CD4-positive, CD25-positive, alpha-beta regulatory T cell (primary cell): ENCODE results near the gene IQSEC3. TPM values are rescaled to one million over a fixed set of nuclear protein-coding genes. Genes with fewer than 3 reads are reported as not detected.
"Not testable (repeated sequence)": the region's sequence is repeated elsewhere in the genome, so short reads cannot be mapped to it uniquely, and the experiment has no call there.

Experiments
- ATAC-seq, 2 donors: fragments of 150-1000 bp; cut with Tn5 transposase; one replicate each; pipeline ENCODE4 v1.10.0; 2021; ENCODE audit warnings: low read depth in 2 of 2, moderate number of reproducible peaks in 2 of 2, moderate library complexity in 1 of 2
- DNase-seq, 3 donors: peaks; one replicate each; pipeline versions ENCODE4 v3.0.0 to v3.0.0-alpha.2; 2012 to 2022; ENCODE audit warnings: mixed read lengths in 1 of 3
- H3K27ac ChIP-seq: one replicate; pipeline ENCODE4 v1.7.0; 2013; ENCODE audit warnings: mild to moderate bottlenecking, low read length; ENCODE audit not compliant: insufficient read depth, poor library complexity, severe bottlenecking
- H3K27me3 ChIP-seq: one replicate; pipeline ENCODE4 v1.7.0; 2013; ENCODE audit warnings: low read length; ENCODE audit not compliant: control insufficient read depth, insufficient read depth
- H3K36me3 ChIP-seq: one replicate; pipeline ENCODE4 v1.7.0; 2013; ENCODE audit warnings: mild to moderate bottlenecking, low read length, moderate library complexity; ENCODE audit not compliant: control insufficient read depth, insufficient read depth
- H3K4me1 ChIP-seq: 2 replicates; pipeline ENCODE4 v1.7.0; 2013; ENCODE audit warnings: mild to moderate bottlenecking, low read length; ENCODE audit not compliant: insufficient read depth, control insufficient read depth, poor library complexity, severe bottlenecking
- H3K4me3 ChIP-seq: one replicate; pipeline ENCODE4 v1.7.0; 2013; ENCODE audit warnings: low read depth, mild to moderate bottlenecking, low read length, moderate library complexity
- H3K9me3 ChIP-seq, 2 experiments: 1 replicate in 1 of 2; 2 replicates in 1 of 2; pipeline ENCODE4 v1.7.0; 2013; ENCODE audit warnings: low read length in 2 of 2, mild to moderate bottlenecking in 1 of 2, moderate library complexity in 1 of 2; ENCODE audit not compliant: control insufficient read depth in 2 of 2
- H3K27ac Mint-ChIP-seq, 3 donors: one replicate each; pipeline ENCODE4 v1.8.0; 2020 to 2022; ENCODE audit warnings: mild to moderate bottlenecking in 3 of 3, mixed read lengths in 3 of 3, moderate library complexity in 2 of 3
- H3K27me3 Mint-ChIP-seq: one replicate; pipeline ENCODE4 v1.8.0; 2022; ENCODE audit warnings: mild to moderate bottlenecking, mixed read lengths
- H3K36me3 Mint-ChIP-seq: one replicate; pipeline ENCODE4 v1.8.0; 2020; ENCODE audit warnings: mixed read lengths
- H3K4me1 Mint-ChIP-seq, 4 donors: one replicate each; pipeline ENCODE4 v1.8.0; 2020 to 2022; ENCODE audit warnings: mixed read lengths in 4 of 4, mild to moderate bottlenecking in 1 of 4
- H3K4me3 Mint-ChIP-seq, 4 donors: one replicate each; pipeline ENCODE4 v1.8.0; 2020 to 2022; ENCODE audit warnings: mild to moderate bottlenecking in 4 of 4, mixed read lengths in 4 of 4, moderate library complexity in 3 of 4
- H3K9me3 Mint-ChIP-seq, 7 donors: one replicate each; pipeline ENCODE4 v1.8.0; 2020 to 2022; ENCODE audit warnings: mixed read lengths in 7 of 7, mild to moderate bottlenecking in 3 of 7, moderate library complexity in 2 of 7
- polyA plus RNA-seq, 4 donors: library from polyadenylated mRNA; unstranded; fragments of 300-500 nt; fragmentation: Illumina TruSeq; gene quantifications; one replicate each; pipeline ENCODE4 v1.2.3, GENCODE V29; 2021
- total RNA-seq: library from RNA; stranded (reverse); gene quantifications from one replicate; pipeline ENCODE4 v1.2.3, GENCODE V29; 2022

Gene IQSEC3
- total RNA-seq (0.05 TPM), polyA plus RNA-seq (under 1 TPM in 1 of 4 donors, not detected in 3; 0.15 TPM)

- not testable (repeated sequence) for H3K9me3 ChIP-seq, H3K4me3 Mint-ChIP-seq, H3K4me1 Mint-ChIP-seq, H3K4me1 ChIP-seq, H3K27ac Mint-ChIP-seq, DNase-seq, H3K36me3 Mint-ChIP-seq, ATAC-seq, H3K4me3 ChIP-seq, H3K27ac ChIP-seq, H3K36me3 ChIP-seq, H3K27me3 ChIP-seq, H3K9me3 Mint-ChIP-seq
- H3K27me3 Mint-ChIP-seq = peaks cover 22% of the 10 kb centered on the region
Observed at GRCh38 chr12:66428-66781, at the start of gene IQSEC3. Gene IQSEC3, plus strand, starts transcription at chr12:66767. Its CDS starts 116 bp downstream, at chr12:66883.

- not testable (repeated sequence) for H3K27me3 ChIP-seq, H3K27ac Mint-ChIP-seq, H3K27me3 Mint-ChIP-seq, H3K4me3 Mint-ChIP-seq, H3K9me3 ChIP-seq, H3K4me3 ChIP-seq, H3K9me3 Mint-ChIP-seq, H3K27ac ChIP-seq, ATAC-seq, DNase-seq, H3K4me1 ChIP-seq
- H3K36me3 ChIP-seq = peaks cover 20% of the 10 kb centered on the region
- peaks cover 0 to 17% (median 5%) of the 10 kb centered on the region in 4 donors for H3K4me1 Mint-ChIP-seq
- peaks cover 18% of the 10 kb centered on the region for H3K36me3 Mint-ChIP-seq
Observed at GRCh38 chr12:17370-18340, 48.9 kb upstream of the IQSEC3 start.

- not testable (repeated sequence) for H3K27ac Mint-ChIP-seq, H3K4me3 Mint-ChIP-seq, DNase-seq
Observed at GRCh38 chr12:18821-19567, 47.6 kb upstream of the IQSEC3 start.

GRCh38 chr12:19906-20305 lies 46.7 kb upstream of the IQSEC3 start:
- H3K4me3 Mint-ChIP-seq, H3K4me3 ChIP-seq, DNase-seq, ATAC-seq, H3K9me3 Mint-ChIP-seq, H3K27ac Mint-ChIP-seq, H3K27ac ChIP-seq, H3K4me1 ChIP-seq, H3K27me3 Mint-ChIP-seq, H3K9me3 ChIP-seq, H3K27me3 ChIP-seq: not testable (repeated sequence)
- peaks cover 21% of the 10 kb centered on the region for H3K36me3 ChIP-seq
- Mint-ChIP-seq H3K36me3 (peaks cover 18% of the 10 kb centered on the region), H3K4me1 (peaks cover 0 to 19% (median 5%) of the 10 kb centered on the region in 4 donors)

More at GRCh38 chr12:18821-19567, 47.6 kb upstream of the IQSEC3 start:
- not testable (repeated sequence) for H3K27ac ChIP-seq, H3K27me3 Mint-ChIP-seq, H3K4me3 ChIP-seq, H3K4me1 ChIP-seq, H3K9me3 ChIP-seq, H3K9me3 Mint-ChIP-seq, ATAC-seq, H3K27me3 ChIP-seq
- peaks cover 21% of the 10 kb centered on the region for H3K36me3 ChIP-seq
- H3K36me3 Mint-ChIP-seq = peaks cover 18% of the 10 kb centered on the region
- peaks cover 0 to 19% (median 5%) of the 10 kb centered on the region in 4 donors for H3K4me1 Mint-ChIP-seq

GRCh38 chr12:20757-21156 lies 45.8 kb upstream of the IQSEC3 start:
- Mint-ChIP-seq H3K27ac (peak overlapping the region in 1 of 3 donors; percentile 1), H3K27me3 (no peaks in the 10 kb centered on the region), H3K4me1 (peaks cover 0 to 19% (median 5%) of the 10 kb centered on the region in 4 donors), H3K9me3 (no peaks in the 10 kb centered on the region), H3K4me3 (peak overlapping the region in 1 of 4 donors; percentile 37), H3K36me3 (peaks cover 18% of the 10 kb centered on the region)
- H3K27ac ChIP-seq = no peak overlapping the region
- ATAC-seq = no peak
- DNase-seq = no peak
- no peaks in the 10 kb centered on the region for H3K9me3 ChIP-seq
- H3K36me3 ChIP-seq = peaks cover 21% of the 10 kb centered on the region
- H3K27me3 ChIP-seq = no peaks in the 10 kb centered on the region
- H3K4me1 ChIP-seq = no peaks in the 10 kb centered on the region
- H3K4me3 ChIP-seq = no peak overlapping the region

- no peak for ATAC-seq
- Mint-ChIP-seq H3K9me3 (no peaks in the 10 kb centered on the region), H3K36me3 (peaks cover 18% of the 10 kb centered on the region), H3K27me3 (no peaks in the 10 kb centered on the region), H3K4me1 (peaks cover 0 to 19% (median 5%) of the 10 kb centered on the region in 4 donors), H3K27ac (peak overlapping the region in 1 of 3 donors; percentile 79), H3K4me3 (peak overlapping the region in 1 of 4 donors; percentile 37)
- Histone ChIP-seq H3K27me3 (no peaks in the 10 kb centered on the region), H3K27ac (no peak overlapping the region), H3K4me3 (no peak overlapping the region), H3K36me3 (peaks cover 21% of the 10 kb centered on the region), H3K9me3 (no peaks in the 10 kb centered on the region), H3K4me1 (no peaks in the 10 kb centered on the region)
- DNase-seq = no peak
Observed at GRCh38 chr12:21301-22189, 45.0 kb upstream of the IQSEC3 start.

- DNase-seq (peak in 1 of 3 donors; percentile 23), ATAC-seq (no peak)
- H3K36me3 Mint-ChIP-seq = peaks cover 18% of the 10 kb centered on the region
- Histone ChIP-seq H3K36me3 (peaks cover 21% of the 10 kb centered on the region), H3K27ac (no peak overlapping the region), H3K9me3 (no peaks in the 10 kb centered on the region), H3K4me1 (no peaks in the 10 kb centered on the region), H3K4me3 (no peak overlapping the region), H3K27me3 (no peaks in the 10 kb centered on the region)
- peaks cover 0 to 19% (median 5%) of the 10 kb centered on the region in 4 donors for H3K4me1 Mint-ChIP-seq
- H3K27me3 Mint-ChIP-seq = no peaks in the 10 kb centered on the region
- no peaks in the 10 kb centered on the region for H3K9me3 Mint-ChIP-seq
- H3K27ac Mint-ChIP-seq = peak overlapping the region in 2 of 3 donors; percentile 46 to 79
- peak overlapping the region in 1 of 4 donors; percentile 25 for H3K4me3 Mint-ChIP-seq
Observed at GRCh38 chr12:22190-22529, 44.4 kb upstream of the IQSEC3 start.
